MM.1S (cell line): ENCODE data around the gene DNAJB8.

Experiments
- DNase-seq: peaks from one replicate; pipeline ENCODE4 v3.0.0-alpha.2; 2015
- H2AFZ ChIP-seq: fragments of 300-600 bp; sonication (generic); 2 replicates; pipeline ENCODE4 v1.6.0; 2016; ENCODE audit warnings: antibody characterized with exemption, low read length
- H3F3A ChIP-seq: fragments of 300-600 bp; sonication (generic); 2 replicates; pipeline ENCODE4 v1.6.1; 2016; ENCODE audit warnings: mild to moderate bottlenecking, antibody characterized with exemption, low read length, moderate library complexity, mixed read lengths; ENCODE audit not compliant: insufficient read depth
- H3K27ac ChIP-seq: fragments of 300-600 bp; sonication (generic); 2 replicates; pipeline ENCODE4 v1.5.1; 2016; ENCODE audit warnings: mild to moderate bottlenecking, low read length
- H3K27me3 ChIP-seq: fragments of 300-600 bp; sonication (generic); replicated peaks from 2 replicates; pipeline ENCODE4 v1.6.0; 2016; ENCODE audit warnings: low read length; ENCODE audit not compliant: insufficient read depth
- H3K36me3 ChIP-seq: fragments of 300-600 bp; sonication (generic); replicated peaks from 2 replicates; pipeline ENCODE4 v1.6.1; 2016; ENCODE audit warnings: mild to moderate bottlenecking, low read length, mixed read lengths; ENCODE audit not compliant: insufficient read depth
- H3K4me1 ChIP-seq: fragments of 300-600 bp; sonication (generic); 2 replicates; pipeline ENCODE4 v1.6.1; 2016; ENCODE audit warnings: low read length, mixed read lengths
- H3K4me2 ChIP-seq: fragments of 300-600 bp; sonication (generic); 2 replicates; pipeline ENCODE4 v1.6.0; 2016; ENCODE audit warnings: low read depth, low read length
- H3K4me3 ChIP-seq: fragments of 300-600 bp; sonication (generic); 2 replicates; pipeline ENCODE4 v1.5.1; 2016; ENCODE audit warnings: low read length, mixed read lengths
- H3K79me2 ChIP-seq: fragments of 300-600 bp; sonication (generic); 2 replicates; pipeline ENCODE4 v1.6.1; 2016; ENCODE audit warnings: mixed run types, low read length, mixed read lengths
- H3K9ac ChIP-seq: fragments of 300-600 bp; sonication (generic); 2 replicates; pipeline ENCODE4 v1.6.1; 2016; ENCODE audit warnings: low read length, mixed read lengths
- H3K9me2 ChIP-seq: fragments of 300-600 bp; sonication (generic); replicated peaks from 2 replicates; pipeline ENCODE4 v1.6.1; 2016; ENCODE audit warnings: mild to moderate bottlenecking, low read length, mixed read lengths; ENCODE audit not compliant: insufficient read depth
- H3K9me3 ChIP-seq: fragments of 300-600 bp; sonication (generic); replicated peaks from 2 replicates; pipeline ENCODE4 v1.6.1; 2016; ENCODE audit warnings: mild to moderate bottlenecking, low read length, mixed read lengths; ENCODE audit not compliant: insufficient read depth
- H4K20me1 ChIP-seq: fragments of 300-600 bp; sonication (generic); 2 replicates; pipeline ENCODE4 v1.6.1; 2016; ENCODE audit warnings: mild to moderate bottlenecking, low read length, moderate library complexity, mixed read lengths; ENCODE audit not compliant: insufficient read depth
- EZH2 ChIP-seq: fragments of 300-600 bp; sonication (generic); optimal IDR thresholded peaks from 2 replicates; pipeline ENCODE3; 2017; ENCODE audit warnings: low read depth, mild to moderate bottlenecking, antibody characterized with exemption, low read length, mixed read lengths
- EZH2phosphoT487 ChIP-seq: fragments of 300-600 bp; sonication (generic); IDR thresholded peaks from 2 replicates; pipeline ENCODE4 v1.6.1; 2018; ENCODE audit warnings: antibody characterized with exemption, low read length
- TF ChIP-seq, protein P1 (sequence below): fragments of 300-600 bp; sonication (generic); IDR thresholded peaks from 2 replicates; pipeline ENCODE4 v1.5.1; 2016; ENCODE audit warnings: antibody characterized with exemption, low read length, mixed read lengths

The DNAJB8 gene

DNA sequence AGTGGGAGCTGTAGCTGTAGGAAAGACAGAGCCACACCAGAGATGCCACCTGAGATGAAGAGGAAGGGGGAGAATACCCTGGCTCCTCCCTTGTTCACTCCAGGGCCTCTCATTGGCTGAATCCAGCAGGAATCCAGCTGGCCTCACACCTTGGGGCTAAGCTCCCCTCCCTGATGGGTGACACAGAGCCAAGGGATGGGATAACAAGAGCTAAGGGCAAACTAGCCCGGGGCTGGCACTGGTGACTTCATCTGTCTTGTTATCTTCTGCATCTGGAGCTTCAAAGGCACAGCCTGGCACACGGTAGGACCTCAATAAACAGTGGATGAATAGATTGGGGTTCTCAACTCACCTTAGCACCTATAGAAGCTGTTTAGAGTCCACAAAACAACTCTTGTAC, 40.1 kb upstream of the DNAJB8 start:
- no peaks in the 10 kb centered on the region for H3K79me2 ChIP-seq
- H3K9me2 ChIP-seq = no peaks in the 10 kb centered on the region
- H3F3A ChIP-seq = no peaks in the 10 kb centered on the region
- H2AFZ ChIP-seq = no peak overlapping the region
- TF ChIP-seq, protein P1, sequence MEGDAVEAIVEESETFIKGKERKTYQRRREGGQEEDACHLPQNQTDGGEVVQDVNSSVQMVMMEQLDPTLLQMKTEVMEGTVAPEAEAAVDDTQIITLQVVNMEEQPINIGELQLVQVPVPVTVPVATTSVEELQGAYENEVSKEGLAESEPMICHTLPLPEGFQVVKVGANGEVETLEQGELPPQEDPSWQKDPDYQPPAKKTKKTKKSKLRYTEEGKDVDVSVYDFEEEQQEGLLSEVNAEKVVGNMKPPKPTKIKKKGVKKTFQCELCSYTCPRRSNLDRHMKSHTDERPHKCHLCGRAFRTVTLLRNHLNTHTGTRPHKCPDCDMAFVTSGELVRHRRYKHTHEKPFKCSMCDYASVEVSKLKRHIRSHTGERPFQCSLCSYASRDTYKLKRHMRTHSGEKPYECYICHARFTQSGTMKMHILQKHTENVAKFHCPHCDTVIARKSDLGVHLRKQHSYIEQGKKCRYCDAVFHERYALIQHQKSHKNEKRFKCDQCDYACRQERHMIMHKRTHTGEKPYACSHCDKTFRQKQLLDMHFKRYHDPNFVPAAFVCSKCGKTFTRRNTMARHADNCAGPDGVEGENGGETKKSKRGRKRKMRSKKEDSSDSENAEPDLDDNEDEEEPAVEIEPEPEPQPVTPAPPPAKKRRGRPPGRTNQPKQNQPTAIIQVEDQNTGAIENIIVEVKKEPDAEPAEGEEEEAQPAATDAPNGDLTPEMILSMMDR = no peak
- TF ChIP-seq EZH2 (no peak), EZH2phosphoT487 (no peak)
- no peak overlapping the region for H3K4me2 ChIP-seq
- H3K27ac ChIP-seq = no peak overlapping the region
- no peak overlapping the region for H3K9ac ChIP-seq
- H3K4me1 ChIP-seq = no peaks in the 10 kb centered on the region
- DNase-seq = no peak
- H3K27me3 ChIP-seq = peaks cover 7% of the 10 kb centered on the region
- H4K20me1 ChIP-seq = no peaks in the 10 kb centered on the region
- H3K9me3 ChIP-seq = no peaks in the 10 kb centered on the region
- H3K4me3 ChIP-seq = no peak overlapping the region
- no peaks in the 10 kb centered on the region for H3K36me3 ChIP-seq

DNA sequence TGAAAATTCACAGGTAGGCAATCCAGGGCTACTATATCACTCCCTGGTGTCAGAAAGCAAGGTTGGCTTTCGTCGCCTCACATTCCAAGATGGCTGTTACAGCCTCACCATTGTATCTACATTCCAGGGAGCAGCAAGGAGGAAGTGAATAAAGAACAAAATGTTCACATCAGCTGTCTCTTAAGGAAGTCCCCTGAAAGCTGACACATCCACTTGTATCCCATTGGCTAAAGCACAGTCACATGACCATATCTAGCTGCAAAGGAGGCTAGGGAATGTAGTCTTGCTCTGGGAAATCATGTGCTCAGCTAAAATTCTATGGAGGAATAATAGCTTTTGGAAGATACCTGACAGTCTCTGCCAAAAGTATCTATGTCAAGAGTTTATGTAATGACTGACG, 39.1 kb upstream of the DNAJB8 start:
- Histone ChIP-seq H3K79me2 (no peaks in the 10 kb centered on the region), H4K20me1 (no peaks in the 10 kb centered on the region), H3K9me2 (no peaks in the 10 kb centered on the region), H3K4me3 (no peak overlapping the region), H3K9me3 (no peaks in the 10 kb centered on the region), H2AFZ (no peak overlapping the region), H3K27ac (no peak overlapping the region), H3K9ac (no peak overlapping the region), H3K4me1 (no peaks in the 10 kb centered on the region), H3K27me3 (peaks cover 17% of the 10 kb centered on the region), H3K36me3 (no peaks in the 10 kb centered on the region), H3K4me2 (no peak overlapping the region), H3F3A (no peaks in the 10 kb centered on the region)
- DNase-seq = no peak
- no peak for TF ChIP-seq EZH2
- TF ChIP-seq, protein P1 = no peak
- no peak for TF ChIP-seq EZH2phosphoT487

DNA sequence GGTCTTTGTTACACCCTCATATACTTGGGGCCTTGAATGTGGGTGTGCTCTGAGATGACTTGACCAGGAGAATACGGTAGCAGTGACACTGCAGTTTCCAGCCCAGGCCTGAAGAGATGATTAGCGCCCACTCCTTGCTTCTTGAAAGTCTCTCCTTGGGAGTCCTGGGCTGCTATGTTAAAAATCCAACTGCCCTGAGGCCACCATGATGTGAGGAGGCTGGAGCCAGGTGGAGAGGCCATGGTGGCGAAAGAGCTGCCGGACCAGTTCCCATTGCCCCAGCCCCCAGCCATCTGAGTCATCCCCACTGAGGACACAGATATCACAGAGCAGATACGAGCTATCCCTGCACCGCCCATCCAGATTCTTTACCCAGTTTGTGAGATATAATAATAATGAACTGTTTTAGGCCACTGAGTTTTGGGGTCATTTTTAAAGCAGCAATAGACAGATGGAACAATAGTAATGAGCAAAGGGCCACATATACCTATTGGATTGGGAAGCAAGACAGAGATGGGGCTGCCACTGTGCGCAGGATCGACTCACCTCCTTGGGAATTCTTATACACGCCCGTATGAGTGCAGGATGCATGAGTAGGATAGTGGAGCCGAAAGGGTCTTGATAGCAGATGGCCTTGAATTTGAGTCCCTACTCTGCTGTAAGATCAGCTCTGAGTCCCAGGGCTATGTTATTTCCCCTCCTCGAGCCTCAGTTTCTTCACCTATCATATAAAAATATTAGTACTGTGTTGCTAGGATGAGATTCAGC, 38.5 kb upstream of the DNAJB8 start:
- DNase-seq = no peak
- no peaks in the 10 kb centered on the region for H3F3A ChIP-seq
- no peak overlapping the region for H3K9ac ChIP-seq
- no peak overlapping the region for H3K4me3 ChIP-seq
- H3K36me3 ChIP-seq = no peaks in the 10 kb centered on the region
- no peaks in the 10 kb centered on the region for H3K4me1 ChIP-seq
- H3K79me2 ChIP-seq = no peaks in the 10 kb centered on the region
- no peaks in the 10 kb centered on the region for H3K9me2 ChIP-seq
- H3K27ac ChIP-seq = no peak overlapping the region
- TF ChIP-seq EZH2phosphoT487 (no peak), EZH2 (no peak)
- TF ChIP-seq, protein P1 = no peak
- no peak overlapping the region for H2AFZ ChIP-seq
- peaks cover 23% of the 10 kb centered on the region for H3K27me3 ChIP-seq
- H4K20me1 ChIP-seq = no peaks in the 10 kb centered on the region
- H3K4me2 ChIP-seq = no peak overlapping the region
- H3K9me3 ChIP-seq = no peaks in the 10 kb centered on the region
